K562 (cell line): Measurements from ENCODE around the gene SPTAN1. TPM values are rescaled to one million over a fixed set of nuclear protein-coding genes. Genes with fewer than 3 reads are reported as not detected.

ENCODE experiments used
- CBFA2T2 ChIP-seq: fragments of 450-650 bp; conservative IDR thresholded peaks from 2 replicates; pipeline ENCODE4 v1.6.1; 2017; ENCODE audit warnings: mild to moderate bottlenecking
- DNMT1 ChIP-seq: fragments of 450-650 bp; IDR thresholded peaks from 2 replicates; pipeline ENCODE4 v1.6.1; 2016; ENCODE audit warnings: antibody characterized with exemption, mild to moderate bottlenecking
- E4F1 ChIP-seq: fragments of 250-450 bp; sonication (Bioruptor Pico); IDR thresholded peaks from 2 replicates; pipeline ENCODE4 v1.5.0; 2021; ENCODE audit warnings: mild to moderate bottlenecking, borderline replicate concordance
- ELF1 ChIP-seq: fragments of 200-800 bp; sonication (Bioruptor generic); IDR thresholded peaks from 2 replicates; pipeline ENCODE4 v1.6.1; 2016; ENCODE audit warnings: missing genetic modification characterization, missing compliant biosample characterization
- FOXJ2 ChIP-seq: fragments of 200-800 bp; sonication (Bioruptor generic); IDR thresholded peaks from 2 replicates; pipeline ENCODE4 v1.6.1; 2016; ENCODE audit warnings: missing genetic modification characterization, missing compliant biosample characterization
- GATAD2A ChIP-seq: fragments of 450-650 bp; IDR thresholded peaks from 2 replicates; pipeline ENCODE4 v1.6.1; 2017
- HDAC8 ChIP-seq: fragments of 450-650 bp; IDR thresholded peaks from 2 replicates; pipeline ENCODE4 v1.6.1; 2016; ENCODE audit warnings: mild to moderate bottlenecking, missing genetic modification characterization, moderate library complexity, missing compliant biosample characterization
- IFI16 ChIP-seq: fragments of 250-450 bp; sonication (Bioruptor Pico); IDR thresholded peaks from 2 replicates; pipeline ENCODE4 v2.1.2; 2022; ENCODE audit warnings: mild to moderate bottlenecking, inconsistent platforms
- NFE2 ChIP-seq: IDR thresholded peaks from 2 replicates; pipeline ENCODE4 v1.6.1; 2014; ENCODE audit warnings: antibody characterized with exemption, low read depth
- POLR2AphosphoS2 ChIP-seq: IDR thresholded peaks from 2 replicates; pipeline ENCODE4 v1.6.1; 2012; ENCODE audit warnings: low read length, improper control_type of control experiment
- RBM22 ChIP-seq: fragments of 200-400 bp; formaldehyde crosslinking; IDR thresholded peaks from 2 replicates; pipeline ENCODE4 v1.6.1; 2018; ENCODE audit warnings: low read length, low read depth; ENCODE audit not compliant: poor library complexity, severe bottlenecking
- RCOR1 ChIP-seq, 2 experiments: IDR thresholded peaks; 2 replicates each; pipeline ENCODE4 v1.6.1; 2012; ENCODE audit warnings: low read depth in 2 of 2, low read length in 2 of 2, borderline replicate concordance in 1 of 2, improper control_type of control experiment in 1 of 2
- VEZF1 ChIP-seq: fragments of 200-800 bp; sonication (Bioruptor generic); IDR thresholded peaks from 2 replicates; pipeline ENCODE4 v1.6.1; 2017; ENCODE audit warnings: missing genetic modification characterization, missing compliant biosample characterization
- ZEB2 ChIP-seq: fragments of 450-650 bp; IDR thresholded peaks from 2 replicates; pipeline ENCODE4 v1.6.1; 2016
- ZNF311 ChIP-seq: fragments of 250-450 bp; sonication (Bioruptor Pico); IDR thresholded peaks from 2 replicates; pipeline ENCODE4 v1.4.0; 2020; ENCODE audit warnings: mild to moderate bottlenecking, moderate library complexity
- ZNF57 ChIP-seq: fragments of 450-650 bp; formaldehyde crosslinking; IDR thresholded peaks from 2 replicates; pipeline ENCODE4 v1.4.0; 2020; ENCODE audit warnings: mild to moderate bottlenecking, moderate library complexity
- ZNF778 ChIP-seq: fragments of 450-650 bp; formaldehyde crosslinking; IDR thresholded peaks from 2 replicates; pipeline ENCODE4 v1.4.0; 2020; ENCODE audit warnings: mild to moderate bottlenecking, moderate library complexity
- polyA plus RNA-seq, 8 experiments: library from polyadenylated mRNA; depleted of rRNA in 4 of 8; stranded (reverse) in 5 of 8; unstranded in 3 of 8; fragments of >200 nt; fragmentation: Nextera tagmentation in 2 of 8; fragmentation: Illumina TruSeq in 1 of 8; extraction: Ambion mirVana in 2 of 8; extraction: Trizol in 1 of 8; gene quantifications; 2 replicates each; pipeline versions ENCODE4 v1.2.1 to v1.2.3, GENCODE V29; 2011 to 2014; ENCODE audit warnings: inconsistent platforms in 1 of 8, missing spikeins in 1 of 8
- total RNA-seq, 7 experiments: library from RNA; depleted of rRNA in 6 of 7; stranded (reverse); fragments of >200 nt in 6 of 7; fragmentation: Illumina TruSeq in 2 of 7; extraction: Trizol in 2 of 7; gene quantifications; 2 replicates each; pipeline versions ENCODE4 v1.2.1 to v1.2.3, GENCODE V29; 2011 to 2021; ENCODE audit warnings: low replicate concordance in 1 of 7
- TF ChIP-seq, protein P1 (sequence below): sonication (generic); formaldehyde crosslinking; IDR thresholded peaks from 2 replicates; pipeline ENCODE4 v1.8.0; 2022; ENCODE audit warnings: mild to moderate bottlenecking, missing genetic modification reagents
- TF ChIP-seq, protein P2 (sequence below): fragments of 250-450 bp; sonication (Bioruptor Pico); IDR thresholded peaks from 2 replicates; pipeline ENCODE4 v1.4.0; 2020
- TF ChIP-seq, protein P3 (sequence below): fragments of 200-800 bp; sonication (Bioruptor generic); IDR thresholded peaks from 2 replicates; pipeline ENCODE4 v1.6.1; 2017; ENCODE audit warnings: missing genetic modification characterization, missing compliant biosample characterization

The SPTAN1 gene
- total and polyA plus RNA-seq, 9 of the 15 experiments (the other 6 are each of a cell fraction or from before 2014, with no cell fraction given): 1.5 to 13.5 (median 6.8) TPM

- TF ChIP-seq RBM22 (no peak), POLR2AphosphoS2 (no peak), CBFA2T2 (peak; percentile 98), DNMT1 (peak; percentile 24; the same call in 1 of the 2 replicates), ELF1 (peak; percentile 66), HDAC8 (tag) (no peak), E4F1 (no peak), ZNF57 (no peak), RCOR1 (IDR thresholded peaks at IDR 0.05; ENCODE audit: borderline replicate concordance in 1 of 2, low read depth in 2 of 2, low read length in 2 of 2) (peak; percentile 100), NFE2 (no peak), IFI16 (no peak), FOXJ2 (tag) (peak; percentile 92), ZNF778 (no peak), ZNF311 (CRISPR knock-in tag) (peak; percentile 89), VEZF1 (CRISPR knock-in tag) (peak; percentile 84), ZEB2 (peak; percentile 87), GATAD2A (peak; percentile 91; the same call in 1 of the 2 replicates)
- TF ChIP-seq, protein P1, sequence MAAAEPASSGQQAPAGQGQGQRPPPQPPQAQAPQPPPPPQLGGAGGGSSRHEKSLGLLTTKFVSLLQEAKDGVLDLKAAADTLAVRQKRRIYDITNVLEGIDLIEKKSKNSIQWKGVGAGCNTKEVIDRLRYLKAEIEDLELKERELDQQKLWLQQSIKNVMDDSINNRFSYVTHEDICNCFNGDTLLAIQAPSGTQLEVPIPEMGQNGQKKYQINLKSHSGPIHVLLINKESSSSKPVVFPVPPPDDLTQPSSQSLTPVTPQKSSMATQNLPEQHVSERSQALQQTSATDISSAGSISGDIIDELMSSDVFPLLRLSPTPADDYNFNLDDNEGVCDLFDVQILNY (CRISPR knock-in tag): 0 out of 2 replicates have a peak, but pooled peaks have one; percentile 29
- TF ChIP-seq, protein P2, sequence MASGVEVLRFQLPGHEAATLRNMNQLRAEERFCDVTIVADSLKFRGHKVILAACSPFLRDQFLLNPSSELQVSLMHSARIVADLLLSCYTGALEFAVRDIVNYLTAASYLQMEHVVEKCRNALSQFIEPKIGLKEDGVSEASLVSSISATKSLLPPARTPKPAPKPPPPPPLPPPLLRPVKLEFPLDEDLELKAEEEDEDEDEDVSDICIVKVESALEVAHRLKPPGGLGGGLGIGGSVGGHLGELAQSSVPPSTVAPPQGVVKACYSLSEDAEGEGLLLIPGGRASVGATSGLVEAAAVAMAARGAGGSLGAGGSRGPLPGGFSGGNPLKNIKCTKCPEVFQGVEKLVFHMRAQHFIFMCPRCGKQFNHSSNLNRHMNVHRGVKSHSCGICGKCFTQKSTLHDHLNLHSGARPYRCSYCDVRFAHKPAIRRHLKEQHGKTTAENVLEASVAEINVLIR (CRISPR knock-in tag): peak; percentile 63
- TF ChIP-seq, protein P3, sequence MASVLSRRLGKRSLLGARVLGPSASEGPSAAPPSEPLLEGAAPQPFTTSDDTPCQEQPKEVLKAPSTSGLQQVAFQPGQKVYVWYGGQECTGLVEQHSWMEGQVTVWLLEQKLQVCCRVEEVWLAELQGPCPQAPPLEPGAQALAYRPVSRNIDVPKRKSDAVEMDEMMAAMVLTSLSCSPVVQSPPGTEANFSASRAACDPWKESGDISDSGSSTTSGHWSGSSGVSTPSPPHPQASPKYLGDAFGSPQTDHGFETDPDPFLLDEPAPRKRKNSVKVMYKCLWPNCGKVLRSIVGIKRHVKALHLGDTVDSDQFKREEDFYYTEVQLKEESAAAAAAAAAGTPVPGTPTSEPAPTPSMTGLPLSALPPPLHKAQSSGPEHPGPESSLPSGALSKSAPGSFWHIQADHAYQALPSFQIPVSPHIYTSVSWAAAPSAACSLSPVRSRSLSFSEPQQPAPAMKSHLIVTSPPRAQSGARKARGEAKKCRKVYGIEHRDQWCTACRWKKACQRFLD (CRISPR knock-in tag): peak; percentile 95
These were observed 6.3 kb downstream of the SPTAN1 start (continued) for GRCh38 chr9:128558431-128559310.
